ENCODE data around the gene DSCAML1.

DSCAML1 gene

DNA sequence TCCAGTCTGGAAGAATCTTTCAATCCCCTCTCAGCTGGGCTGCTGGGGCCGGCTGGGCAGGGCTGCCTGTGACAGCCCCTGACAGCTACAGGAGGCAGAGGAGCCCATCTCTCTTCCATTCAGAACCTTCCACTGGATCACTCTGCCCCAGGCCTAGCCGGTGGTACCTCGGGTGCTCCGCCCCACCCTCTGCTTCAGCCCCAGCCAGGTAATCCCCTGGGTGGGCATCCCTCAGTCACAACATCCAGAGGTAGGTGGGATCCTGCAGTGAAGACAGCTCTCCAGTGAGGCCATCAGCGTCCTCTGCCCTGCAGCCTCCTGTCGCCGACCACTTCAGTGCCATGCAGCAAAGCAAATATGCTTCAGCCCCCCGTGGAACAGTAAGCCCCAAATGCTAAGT lies 223.7 kb downstream of the DSCAML1 start:
- no peak for TF ChIP-seq SPI1 (IDR thresholded peaks at IDR 0.05; ENCODE audit: low read depth, low read length)
- TF ChIP-seq POU2F2 (IDR thresholded peaks at IDR 0.05; ENCODE audit: low read depth, low read length) = no peak
- TF ChIP-seq POLR2A (IDR thresholded peaks at IDR 0.05; ENCODE audit: low read depth, low read length) = no peak
- TF ChIP-seq POLR2AphosphoS5 (IDR thresholded peaks at IDR 0.05; ENCODE audit: low read depth, low read length) = no peak
- TF ChIP-seq TAF1 (IDR thresholded peaks at IDR 0.05; ENCODE audit: low read depth, low read length) = no peak
- TF ChIP-seq PAX5 (IDR thresholded peaks at IDR 0.05; ENCODE audit: insufficient read depth, low read length, severe bottlenecking) = no peak
- DNase-seq (ENCODE audit: insufficient read length, low spot score) = no peak
- no peak for FAIRE-seq

GRCh38 chr11:117572671-117573070 lies 224.3 kb downstream of the DSCAML1 start:
- no peak for FAIRE-seq
- TF ChIP-seq POLR2A (IDR thresholded peaks at IDR 0.05; ENCODE audit: low read depth, low read length) (no peak), TAF1 (IDR thresholded peaks at IDR 0.05; ENCODE audit: low read depth, low read length) (no peak), POU2F2 (IDR thresholded peaks at IDR 0.05; ENCODE audit: low read depth, low read length) (no peak), POLR2AphosphoS5 (IDR thresholded peaks at IDR 0.05; ENCODE audit: low read depth, low read length) (no peak), PAX5 (IDR thresholded peaks at IDR 0.05; ENCODE audit: insufficient read depth, low read length, severe bottlenecking) (no peak)
- no peak for DNase-seq (ENCODE audit: insufficient read length, low spot score)

- TF ChIP-seq POLR2A (IDR thresholded peaks at IDR 0.05; ENCODE audit: low read depth, low read length) (no peak), SPI1 (IDR thresholded peaks at IDR 0.05; ENCODE audit: low read depth, low read length) (no peak), POU2F2 (IDR thresholded peaks at IDR 0.05; ENCODE audit: low read depth, low read length) (no peak), TAF1 (IDR thresholded peaks at IDR 0.05; ENCODE audit: low read depth, low read length) (no peak), POLR2AphosphoS5 (IDR thresholded peaks at IDR 0.05; ENCODE audit: low read depth, low read length) (no peak), PAX5 (IDR thresholded peaks at IDR 0.05; ENCODE audit: insufficient read depth, low read length, severe bottlenecking) (no peak)
- FAIRE-seq (no peak), DNase-seq (ENCODE audit: insufficient read length, low spot score) (no peak)
These were observed 224.9 kb downstream of the DSCAML1 start for GRCh38 chr11:117572129-117572528.

- FAIRE-seq (no peak), DNase-seq (ENCODE audit: insufficient read length, low spot score) (no peak)
- TF ChIP-seq TAF1 (IDR thresholded peaks at IDR 0.05; ENCODE audit: low read depth, low read length) (no peak), PAX5 (IDR thresholded peaks at IDR 0.05; ENCODE audit: insufficient read depth, low read length, severe bottlenecking) (no peak), POLR2AphosphoS5 (IDR thresholded peaks at IDR 0.05; ENCODE audit: low read depth, low read length) (no peak), POU2F2 (IDR thresholded peaks at IDR 0.05; ENCODE audit: low read depth, low read length) (no peak), SPI1 (IDR thresholded peaks at IDR 0.05; ENCODE audit: low read depth, low read length) (no peak)
These were observed 226.3 kb downstream of the DSCAML1 start for GRCh38 chr11:117570701-117571100.

- TF ChIP-seq TAF1 (IDR thresholded peaks at IDR 0.05; ENCODE audit: low read depth, low read length) (no peak), POU2F2 (IDR thresholded peaks at IDR 0.05; ENCODE audit: low read depth, low read length) (no peak), POLR2AphosphoS5 (IDR thresholded peaks at IDR 0.05; ENCODE audit: low read depth, low read length) (no peak), PAX5 (IDR thresholded peaks at IDR 0.05; ENCODE audit: insufficient read depth, low read length, severe bottlenecking) (no peak), POLR2A (IDR thresholded peaks at IDR 0.05; ENCODE audit: low read depth, low read length) (no peak), SPI1 (IDR thresholded peaks at IDR 0.05; ENCODE audit: low read depth, low read length) (no peak)
- DNase-seq (ENCODE audit: insufficient read length, low spot score) (no peak), FAIRE-seq (no peak)
These were observed 227.1 kb downstream of the DSCAML1 start for GRCh38 chr11:117569911-117570310.

DNA sequence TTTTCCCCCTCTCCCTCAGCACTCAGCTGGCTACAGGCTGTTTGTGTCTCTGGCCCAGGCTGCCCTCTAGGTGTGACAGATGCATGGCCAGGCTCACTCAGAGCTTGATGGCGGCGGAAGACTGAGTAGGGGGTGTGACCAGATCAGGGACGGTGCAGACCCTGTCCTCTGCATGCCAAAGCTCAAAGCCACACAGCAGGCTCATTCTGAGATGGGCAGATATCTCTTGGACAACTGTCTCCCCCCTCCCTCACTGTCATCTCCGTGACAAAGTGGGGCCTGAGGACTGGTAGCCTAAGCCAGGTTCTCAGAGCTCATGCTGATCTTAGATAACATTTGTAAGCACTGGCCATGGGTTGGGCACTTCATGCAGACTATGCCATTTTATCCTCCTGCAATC lies 231.3 kb downstream of the DSCAML1 start:
- no peak for FAIRE-seq
- TF ChIP-seq PAX5 (IDR thresholded peaks at IDR 0.05; ENCODE audit: insufficient read depth, low read length, severe bottlenecking) (no peak), POLR2AphosphoS5 (IDR thresholded peaks at IDR 0.05; ENCODE audit: low read depth, low read length) (no peak), POU2F2 (IDR thresholded peaks at IDR 0.05; ENCODE audit: low read depth, low read length) (no peak), POLR2A (IDR thresholded peaks at IDR 0.05; ENCODE audit: low read depth, low read length) (no peak), SPI1 (IDR thresholded peaks at IDR 0.05; ENCODE audit: low read depth, low read length) (no peak), TAF1 (IDR thresholded peaks at IDR 0.05; ENCODE audit: low read depth, low read length) (no peak)

GRCh38 chr11:117564321-117564720 lies 232.7 kb downstream of the DSCAML1 start:
- no peak for DNase-seq (ENCODE audit: insufficient read length, low spot score)
- no peak for TF ChIP-seq POU2F2 (IDR thresholded peaks at IDR 0.05; ENCODE audit: low read depth, low read length)
- TF ChIP-seq PAX5 (IDR thresholded peaks at IDR 0.05; ENCODE audit: insufficient read depth, low read length, severe bottlenecking) = no peak
- TF ChIP-seq TAF1 (IDR thresholded peaks at IDR 0.05; ENCODE audit: low read depth, low read length) = no peak
- TF ChIP-seq POLR2A (IDR thresholded peaks at IDR 0.05; ENCODE audit: low read depth, low read length) = no peak
- TF ChIP-seq POLR2AphosphoS5 (IDR thresholded peaks at IDR 0.05; ENCODE audit: low read depth, low read length) = no peak
- TF ChIP-seq SPI1 (IDR thresholded peaks at IDR 0.05; ENCODE audit: low read depth, low read length) = no peak
- FAIRE-seq = no peak

More for the DNA sequence above, 231.3 kb downstream of the DSCAML1 start:
- DNase-seq (ENCODE audit: insufficient read length, low spot score) = no peak

GRCh38 chr11:117563556-117563955 lies 233.5 kb downstream of the DSCAML1 start:
- no peak for TF ChIP-seq POU2F2 (IDR thresholded peaks at IDR 0.05; ENCODE audit: low read depth, low read length)
- TF ChIP-seq SPI1 (IDR thresholded peaks at IDR 0.05; ENCODE audit: low read depth, low read length) = no peak
- TF ChIP-seq PAX5 (IDR thresholded peaks at IDR 0.05; ENCODE audit: insufficient read depth, low read length, severe bottlenecking) = no peak
- TF ChIP-seq TAF1 (IDR thresholded peaks at IDR 0.05; ENCODE audit: low read depth, low read length) = no peak
- TF ChIP-seq POLR2AphosphoS5 (IDR thresholded peaks at IDR 0.05; ENCODE audit: low read depth, low read length) = no peak
- no peak for TF ChIP-seq POLR2A (IDR thresholded peaks at IDR 0.05; ENCODE audit: low read depth, low read length)
- FAIRE-seq (no peak), DNase-seq (ENCODE audit: insufficient read length, low spot score) (no peak)

- DNase-seq (ENCODE audit: insufficient read length, low spot score) (no peak), FAIRE-seq (no peak)
These were observed 234.9 kb downstream of the DSCAML1 start for GRCh38 chr11:117562136-117562535.

More at GRCh38 chr11:117562136-117562535, 234.9 kb downstream of the DSCAML1 start:
- TF ChIP-seq SPI1 (IDR thresholded peaks at IDR 0.05; ENCODE audit: low read depth, low read length) = no peak
- no peak for TF ChIP-seq PAX5 (IDR thresholded peaks at IDR 0.05; ENCODE audit: insufficient read depth, low read length, severe bottlenecking)
- no peak for TF ChIP-seq TAF1 (IDR thresholded peaks at IDR 0.05; ENCODE audit: low read depth, low read length)
- no peak for TF ChIP-seq POLR2A (IDR thresholded peaks at IDR 0.05; ENCODE audit: low read depth, low read length)
- no peak for TF ChIP-seq POLR2AphosphoS5 (IDR thresholded peaks at IDR 0.05; ENCODE audit: low read depth, low read length)
- TF ChIP-seq POU2F2 (IDR thresholded peaks at IDR 0.05; ENCODE audit: low read depth, low read length) = no peak

Data from GM12891 (cell line).